Stimulated activated naive CD8-positive, alpha-beta T cell treated with anti-CD3 and anti-CD28 coated beads, Interleukin-15, Interleukin-2, amounts not matched to agents 100 ng/mL and 50 ng/mL, for 24 hours (primary cell): ENCODE data around the gene PTRH2.
A peak's percentile ranks its signal among the peaks of the same experiment; 100 is the strongest.
"Not testable (repeated sequence)": the region's sequence is repeated elsewhere in the genome, so short reads cannot be mapped to it uniquely, and the experiment has no call there.

Experiments
- H3K27ac Mint-ChIP-seq: one replicate; pipeline ENCODE4 v1.8.0; 2021; ENCODE audit warnings: mild to moderate bottlenecking, mixed read lengths
- H3K27me3 Mint-ChIP-seq: one replicate; pipeline ENCODE4 v1.8.0; 2021; ENCODE audit warnings: mixed read lengths
- H3K36me3 Mint-ChIP-seq: one replicate; pipeline ENCODE4 v1.8.0; 2021; ENCODE audit warnings: low read depth, mixed read lengths
- H3K4me1 Mint-ChIP-seq: one replicate; pipeline ENCODE4 v1.8.0; 2021; ENCODE audit warnings: low read depth, mixed read lengths
- H3K4me3 Mint-ChIP-seq: one replicate; pipeline ENCODE4 v1.8.0; 2021; ENCODE audit warnings: mild to moderate bottlenecking, mixed read lengths
- H3K9me3 Mint-ChIP-seq: one replicate; pipeline ENCODE4 v1.8.0; 2021; ENCODE audit warnings: mixed read lengths

The PTRH2 gene

DNA sequence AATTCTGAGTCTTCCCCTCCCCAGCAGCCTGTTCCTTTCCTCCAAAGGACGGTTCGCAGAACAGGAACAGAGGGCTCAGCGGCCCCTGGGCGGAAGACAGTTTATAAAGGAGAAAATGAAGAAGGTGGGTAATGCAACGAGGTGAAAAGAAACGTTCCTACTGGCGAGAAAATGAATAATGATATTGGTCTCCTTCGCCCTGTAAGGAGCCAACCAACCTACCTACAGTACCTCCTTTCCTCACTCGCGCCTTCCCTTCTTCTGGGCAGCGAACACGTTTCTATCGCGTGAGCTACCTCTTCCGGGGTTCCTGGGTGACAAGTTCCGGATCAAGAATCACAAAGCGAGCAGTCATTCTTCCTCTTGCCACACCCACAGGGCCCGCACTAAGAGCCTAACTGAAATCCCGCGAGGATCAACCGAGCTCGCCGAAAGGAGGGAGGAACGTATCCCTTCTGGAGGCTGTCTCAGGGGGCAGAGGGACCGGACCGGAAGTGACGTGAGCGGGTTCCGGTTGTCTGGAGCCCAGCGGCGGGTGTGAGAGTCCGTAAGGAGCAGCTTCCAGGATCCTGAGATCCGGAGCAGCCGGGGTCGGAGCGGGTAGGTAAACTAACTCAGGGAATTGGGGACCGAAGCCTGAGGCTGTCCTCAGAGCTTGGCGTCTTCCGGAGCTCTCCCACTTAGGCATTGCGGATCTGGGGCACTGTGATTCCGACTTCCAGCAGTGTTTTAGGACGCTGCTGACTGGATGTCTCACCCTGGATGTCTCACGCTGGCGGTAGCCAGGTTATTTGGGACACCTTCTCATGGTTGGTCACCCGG lies at the start of gene PTRH2, which contains the start of gene VMP1:
Gene PTRH2 (minus strand): TSS at position 282 of the 822 bp plus-strand sequence. CDS start 9,452 bp downstream, outside the sequence.
Gene VMP1 (plus strand): TSS at position 506 of the 822 bp plus-strand sequence. CDS start 23,793 bp downstream, outside the sequence.
- H3K4me3 Mint-ChIP-seq: peak within 1 kb of the TSS; percentile 96
- H3K9me3 Mint-ChIP-seq: no peaks in the 10 kb centered on the region
- no peaks in the 10 kb centered on the region for H3K27me3 Mint-ChIP-seq
- peaks cover 31% of the 10 kb centered on the region for H3K36me3 Mint-ChIP-seq
- H3K4me1 Mint-ChIP-seq: peaks cover 74% of the 10 kb centered on the region
- H3K27ac Mint-ChIP-seq: peak within 1 kb of the TSS; percentile 95

DNA sequence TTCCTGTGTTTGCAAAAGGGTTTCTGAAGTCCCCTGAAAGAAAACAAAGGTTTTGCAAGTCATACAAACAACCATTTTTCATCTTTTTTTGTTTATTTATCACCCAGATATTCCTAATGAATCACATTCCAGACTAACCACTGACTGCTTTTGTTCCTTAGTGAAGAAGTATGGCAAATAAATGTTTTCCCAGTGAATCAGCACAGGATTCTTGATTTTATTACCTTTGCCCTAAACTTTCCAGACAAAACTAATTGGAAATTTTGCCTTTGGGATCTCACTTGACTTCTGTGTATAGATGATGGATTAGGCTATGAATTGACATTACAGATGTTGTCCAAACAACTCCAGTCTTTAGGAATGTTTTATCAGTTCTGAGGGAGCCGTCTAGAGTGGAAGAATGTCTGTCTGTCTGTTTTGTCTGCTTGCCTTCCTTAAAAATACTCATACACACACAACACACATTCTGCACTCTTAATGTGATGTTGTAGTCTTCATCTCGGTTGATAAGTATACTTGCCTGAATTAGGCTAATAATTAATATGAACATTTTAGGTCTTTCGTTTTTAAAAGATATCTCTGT lies 49.1 kb upstream of the PTRH2 start:
- Mint-ChIP-seq H3K4me1 (peaks cover 88% of the 10 kb centered on the region), H3K27ac (peak overlapping the region; percentile 100), H3K36me3 (peaks cover 49% of the 10 kb centered on the region), H3K4me3 (peak overlapping the region; percentile 25), H3K27me3 (no peaks in the 10 kb centered on the region), H3K9me3 (no peaks in the 10 kb centered on the region)

DNA sequence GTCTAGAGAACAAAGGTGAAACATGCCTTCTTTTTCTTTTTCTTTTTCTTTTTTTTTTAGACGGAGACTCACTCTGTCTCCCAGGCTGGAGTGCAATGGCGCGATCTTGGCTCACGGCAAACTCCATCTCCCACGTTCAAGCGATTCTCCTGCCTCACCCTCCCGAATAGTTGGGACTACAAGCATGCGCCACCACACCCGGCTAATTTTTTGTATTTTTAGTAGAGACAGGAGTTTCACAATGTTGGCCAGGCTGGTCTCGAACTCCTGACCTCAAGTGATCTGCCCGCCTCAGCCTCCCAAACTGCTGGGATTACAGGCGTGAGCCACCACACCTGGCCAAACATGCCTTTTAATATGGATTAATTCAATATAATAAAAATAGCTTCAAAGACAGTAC lies 47.8 kb upstream of the PTRH2 start:
- H3K27me3 Mint-ChIP-seq, H3K9me3 Mint-ChIP-seq: not testable (repeated sequence)
- Mint-ChIP-seq H3K4me1 (peaks cover 80% of the 10 kb centered on the region), H3K27ac (peak overlapping the region; percentile 100), H3K36me3 (peaks cover 41% of the 10 kb centered on the region), H3K4me3 (peak overlapping the region; percentile 63)

DNA sequence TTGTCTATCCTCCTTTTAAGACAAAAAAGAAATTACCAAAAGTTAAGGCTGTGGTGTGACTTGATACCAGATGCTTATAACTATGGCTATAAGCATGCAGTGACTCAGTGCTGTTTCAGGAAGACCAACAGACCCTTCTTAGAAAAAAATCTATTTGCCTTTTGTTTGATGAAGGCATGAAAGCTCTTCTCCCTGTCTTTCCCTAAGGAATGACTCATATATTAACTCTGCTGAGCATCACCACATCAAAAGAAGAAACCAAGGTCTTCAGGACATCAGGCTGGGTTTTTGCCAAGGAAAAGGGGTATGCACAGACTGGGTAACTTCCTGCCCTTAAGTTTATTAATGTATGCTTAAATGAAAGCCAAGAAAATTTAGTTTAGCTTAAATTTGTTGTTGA lies 47.3 kb upstream of the PTRH2 start:
- H3K4me1 Mint-ChIP-seq: peaks cover 78% of the 10 kb centered on the region
- H3K27ac Mint-ChIP-seq: peak overlapping the region; percentile 100
- peak overlapping the region; percentile 63 for H3K4me3 Mint-ChIP-seq
- H3K27me3 Mint-ChIP-seq: no peaks in the 10 kb centered on the region
- peaks cover 35% of the 10 kb centered on the region for H3K36me3 Mint-ChIP-seq
- H3K9me3 Mint-ChIP-seq: no peaks in the 10 kb centered on the region

DNA sequence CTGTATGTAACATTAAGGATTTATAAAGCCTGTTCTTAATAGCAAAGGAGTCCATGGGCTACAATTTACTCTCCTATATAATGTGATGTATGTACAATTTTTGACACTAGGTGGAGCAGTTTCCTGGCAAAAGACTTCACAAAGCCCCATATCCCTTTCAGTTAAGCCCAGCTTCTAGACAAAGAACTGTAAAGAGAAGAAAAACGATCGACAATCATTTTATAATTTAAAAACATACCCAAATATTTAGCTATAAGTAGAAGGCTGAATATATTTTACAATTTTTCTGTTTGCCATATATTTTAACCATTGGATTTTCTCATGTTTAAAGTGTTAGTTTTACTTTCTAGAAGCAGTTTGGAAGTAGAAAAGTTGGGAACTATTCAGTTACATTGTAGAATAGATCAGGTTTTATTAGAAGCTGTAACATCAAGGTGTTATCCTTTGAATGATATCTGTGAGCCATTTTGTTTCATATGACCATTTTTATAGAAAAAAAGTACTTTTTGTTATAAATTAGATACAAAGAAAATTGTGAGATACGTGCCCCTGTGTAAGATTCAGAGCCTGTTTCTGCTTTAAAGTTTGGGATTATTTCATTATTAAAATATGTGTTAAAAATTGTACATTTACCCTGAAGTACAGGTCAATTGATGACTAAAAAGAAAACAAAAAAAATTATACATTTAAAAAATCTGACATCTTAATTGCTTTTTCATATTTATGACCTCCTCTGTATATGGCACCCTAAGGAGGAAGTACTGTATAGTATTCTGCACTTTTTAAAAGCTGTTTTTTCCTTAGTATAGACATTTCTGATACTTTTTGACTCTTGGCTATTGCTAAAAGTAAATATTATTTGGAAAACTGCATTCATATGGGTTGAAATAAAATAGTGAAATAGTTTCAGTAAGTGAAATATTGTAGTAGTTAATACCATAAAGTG lies 46.6 kb upstream of the PTRH2 start:
- Mint-ChIP-seq H3K27me3 (no peaks in the 10 kb centered on the region), H3K4me3 (peak overlapping the region; percentile 64), H3K4me1 (peaks cover 79% of the 10 kb centered on the region), H3K9me3 (no peaks in the 10 kb centered on the region), H3K27ac (peak overlapping the region; percentile 100), H3K36me3 (peaks cover 28% of the 10 kb centered on the region)

DNA sequence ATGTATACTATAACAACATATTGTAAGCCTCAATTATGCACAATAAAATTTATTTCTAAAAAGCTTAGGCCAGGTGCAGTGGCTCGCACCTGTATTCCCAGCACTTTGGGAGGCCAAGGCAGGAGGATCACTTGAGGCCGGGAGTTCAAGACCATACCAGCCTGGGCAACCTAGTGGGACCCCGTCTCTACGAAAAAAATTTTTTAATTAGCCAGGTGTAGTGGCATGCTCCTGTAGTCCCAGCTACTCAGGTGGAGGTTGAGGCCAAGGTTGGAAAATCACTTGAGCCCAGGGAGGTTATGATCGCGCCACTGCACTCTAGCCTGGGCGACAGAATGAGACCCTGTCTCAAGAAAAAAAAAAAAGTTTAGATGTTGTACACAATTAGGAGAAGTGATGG lies 45.7 kb upstream of the PTRH2 start:
- H3K9me3 Mint-ChIP-seq: no peaks in the 10 kb centered on the region
- H3K27me3 Mint-ChIP-seq: no peaks in the 10 kb centered on the region
- peak overlapping the region; percentile 100 for H3K27ac Mint-ChIP-seq
- peaks cover 74% of the 10 kb centered on the region for H3K4me1 Mint-ChIP-seq
- H3K4me3 Mint-ChIP-seq: no peak overlapping the region
- peaks cover 20% of the 10 kb centered on the region for H3K36me3 Mint-ChIP-seq

DNA sequence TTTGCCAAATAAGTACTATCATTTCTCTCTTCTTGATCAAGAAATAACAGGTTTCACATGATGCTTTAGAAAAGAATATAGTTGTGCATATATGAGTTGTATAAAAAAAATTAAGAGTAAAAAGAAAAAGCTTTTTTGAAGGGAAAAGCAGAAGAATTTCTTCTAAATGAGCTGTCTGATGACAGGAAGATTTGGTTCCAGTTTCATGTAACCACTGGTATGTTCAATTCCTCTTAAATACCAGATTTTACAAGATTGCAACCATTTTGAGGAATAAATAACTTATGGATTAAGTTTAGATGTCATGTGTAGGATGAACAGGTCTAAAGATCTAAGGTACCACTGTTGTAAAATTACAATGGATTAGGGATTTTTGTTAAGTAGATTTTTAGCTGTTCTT lies 45.2 kb upstream of the PTRH2 start:
- Mint-ChIP-seq H3K36me3 (peaks cover 16% of the 10 kb centered on the region), H3K4me3 (no peak overlapping the region), H3K27ac (peak overlapping the region; percentile 100), H3K9me3 (no peaks in the 10 kb centered on the region), H3K4me1 (peaks cover 70% of the 10 kb centered on the region), H3K27me3 (no peaks in the 10 kb centered on the region)

DNA sequence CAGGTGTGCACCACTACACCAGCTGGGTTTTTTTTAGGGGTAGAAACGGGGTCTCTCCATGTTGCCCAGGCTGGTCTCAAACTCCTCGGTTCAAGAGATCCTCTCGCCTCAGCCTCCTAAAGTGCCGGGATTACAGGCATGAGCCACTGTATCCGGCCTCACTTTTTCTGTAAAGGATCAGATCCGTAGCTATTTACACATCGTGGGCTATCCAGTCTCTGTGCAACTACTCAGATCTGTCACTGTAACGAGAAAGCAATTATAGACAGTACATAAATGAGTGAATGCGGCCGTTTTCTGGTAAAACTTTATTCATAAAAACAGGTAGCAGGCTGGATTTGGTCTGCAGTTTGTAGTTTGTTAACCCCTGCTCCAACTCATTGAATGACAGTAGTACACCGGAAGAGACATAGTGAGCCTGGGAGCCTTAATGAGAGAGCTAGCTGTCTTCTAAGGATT lies 44.8 kb upstream of the PTRH2 start:
- peak overlapping the region; percentile 100 for H3K27ac Mint-ChIP-seq
- H3K4me3 Mint-ChIP-seq: peak overlapping the region; percentile 39
- H3K27me3 Mint-ChIP-seq: no peaks in the 10 kb centered on the region
- H3K9me3 Mint-ChIP-seq: no peaks in the 10 kb centered on the region
- H3K4me1 Mint-ChIP-seq: peaks cover 68% of the 10 kb centered on the region
- peaks cover 15% of the 10 kb centered on the region for H3K36me3 Mint-ChIP-seq

DNA sequence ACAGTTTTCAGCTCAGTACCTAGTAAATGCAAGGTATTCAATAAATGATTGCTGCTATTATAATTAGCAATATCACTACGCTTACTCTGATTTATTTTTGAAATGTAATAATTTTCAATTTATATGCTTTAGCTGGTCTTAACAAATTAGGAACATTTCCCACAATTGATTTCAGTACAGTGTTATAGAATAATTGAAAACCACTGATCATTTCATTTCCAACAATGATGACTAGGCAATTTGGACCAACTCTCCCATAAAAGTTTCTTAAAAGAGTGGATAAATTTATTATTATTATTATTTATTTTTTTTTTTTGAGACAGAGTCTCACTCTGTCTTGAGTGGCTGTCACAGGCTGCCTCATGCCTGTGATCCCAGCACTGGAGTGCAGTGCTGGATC lies 41.4 kb upstream of the PTRH2 start:
- Mint-ChIP-seq H3K9me3 (no peaks in the 10 kb centered on the region), H3K27me3 (no peaks in the 10 kb centered on the region), H3K36me3 (peaks cover 4% of the 10 kb centered on the region), H3K27ac (no peak overlapping the region), H3K4me1 (peaks cover 42% of the 10 kb centered on the region), H3K4me3 (no peak overlapping the region)

DNA sequence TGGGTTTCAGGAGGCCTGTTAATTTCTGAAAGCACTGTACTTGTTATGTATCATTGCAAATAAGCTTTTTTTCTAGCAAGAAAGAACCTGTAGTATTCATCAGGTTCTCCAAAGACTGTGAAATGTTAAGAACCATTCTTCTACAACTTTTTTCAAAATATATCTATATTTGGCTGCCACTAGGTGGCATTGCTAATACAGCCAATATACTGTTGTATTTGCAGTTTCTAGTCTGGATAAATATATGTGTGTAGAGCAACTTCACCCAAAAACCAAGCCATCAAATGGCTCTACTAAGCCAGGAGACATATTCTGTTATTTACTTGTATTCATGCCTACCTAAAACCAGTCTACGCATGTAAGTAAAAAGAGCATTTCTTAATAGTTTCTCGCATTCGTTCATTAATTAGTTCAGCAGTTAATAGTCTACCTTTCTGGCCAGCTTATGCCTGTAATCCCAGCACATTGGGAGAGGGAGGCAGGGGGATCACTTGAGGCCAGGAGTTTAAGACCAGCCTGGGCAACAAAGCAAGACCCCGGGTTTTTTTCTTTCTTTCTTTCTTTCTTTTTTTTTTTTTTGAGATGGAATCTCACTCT lies 39.7 kb upstream of the PTRH2 start:
- peak overlapping the region; percentile 2 for H3K27ac Mint-ChIP-seq
- H3K4me1 Mint-ChIP-seq: peaks cover 26% of the 10 kb centered on the region
- H3K36me3 Mint-ChIP-seq: peaks cover 15% of the 10 kb centered on the region
- H3K4me3 Mint-ChIP-seq: no peak overlapping the region
- peaks cover 5% of the 10 kb centered on the region for H3K9me3 Mint-ChIP-seq
- H3K27me3 Mint-ChIP-seq: no peaks in the 10 kb centered on the region

DNA sequence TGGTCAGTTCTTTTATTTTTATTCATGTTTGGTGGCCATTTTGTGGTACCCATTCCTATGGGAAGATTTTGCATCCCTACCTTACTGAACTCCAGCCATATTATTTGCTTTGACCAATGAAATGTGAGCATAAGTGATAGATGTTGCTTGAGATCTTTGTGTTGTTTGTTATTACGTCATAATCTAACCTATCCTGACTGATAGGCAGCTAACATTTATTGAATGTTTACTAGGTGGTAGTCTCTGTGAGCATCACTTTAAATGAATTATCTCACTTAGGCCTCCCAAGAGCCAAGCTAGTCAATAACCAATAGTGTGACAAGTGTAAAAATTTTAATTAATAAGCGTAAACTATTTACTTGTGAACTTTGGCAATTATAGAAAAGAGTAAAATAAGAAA lies 37.8 kb upstream of the PTRH2 start:
- H3K4me3 Mint-ChIP-seq: no peak overlapping the region
- peaks cover 16% of the 10 kb centered on the region for H3K4me1 Mint-ChIP-seq
- H3K9me3 Mint-ChIP-seq: peaks cover 5% of the 10 kb centered on the region
- H3K27ac Mint-ChIP-seq: no peak overlapping the region
- no peaks in the 10 kb centered on the region for H3K27me3 Mint-ChIP-seq
- peaks cover 29% of the 10 kb centered on the region for H3K36me3 Mint-ChIP-seq

DNA sequence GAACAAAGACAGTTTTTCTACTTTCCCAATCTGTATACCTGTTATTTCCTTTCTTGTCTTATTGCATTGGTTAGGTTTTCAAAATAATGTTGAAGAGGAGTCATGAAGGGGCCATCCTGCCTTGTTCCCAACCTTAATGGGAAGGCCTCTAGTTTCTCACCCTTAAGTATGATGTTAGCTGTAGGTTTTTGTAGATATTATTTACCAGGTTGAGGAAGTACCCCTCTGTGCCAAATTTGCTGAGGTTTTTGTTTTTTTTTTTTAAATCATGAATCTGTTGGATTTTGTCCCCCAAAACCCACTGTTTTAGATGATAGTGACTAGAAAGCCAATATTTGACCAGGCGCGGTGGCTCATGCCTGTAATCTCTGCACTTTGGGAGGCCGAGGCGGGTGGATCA lies 36.6 kb upstream of the PTRH2 start:
- Mint-ChIP-seq H3K27me3 (no peaks in the 10 kb centered on the region), H3K4me3 (no peak overlapping the region), H3K4me1 (peaks cover 9% of the 10 kb centered on the region), H3K9me3 (peaks cover 5% of the 10 kb centered on the region), H3K36me3 (peaks cover 34% of the 10 kb centered on the region), H3K27ac (no peak overlapping the region)

DNA sequence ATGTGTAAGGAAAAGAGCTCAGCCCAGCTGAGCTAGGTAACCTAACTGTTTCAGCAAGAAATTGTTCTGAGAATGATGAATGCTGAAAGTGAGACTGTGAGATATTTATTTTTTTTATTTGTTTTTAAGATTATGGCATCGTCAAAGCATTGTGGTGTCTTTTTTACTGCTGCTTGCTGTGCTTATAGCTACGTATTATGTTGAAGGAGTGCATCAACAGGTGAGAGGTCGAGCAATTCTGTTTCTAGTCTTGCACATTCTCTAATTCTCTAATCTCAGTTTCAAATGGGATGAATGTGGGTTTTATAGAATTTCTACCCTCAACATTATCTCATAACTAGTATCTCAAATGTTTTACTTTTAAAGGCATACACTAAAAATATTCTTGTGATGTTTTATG lies 30.1 kb upstream of the PTRH2 start:
- Mint-ChIP-seq H3K27me3 (no peaks in the 10 kb centered on the region), H3K9me3 (no peaks in the 10 kb centered on the region)

DNA sequence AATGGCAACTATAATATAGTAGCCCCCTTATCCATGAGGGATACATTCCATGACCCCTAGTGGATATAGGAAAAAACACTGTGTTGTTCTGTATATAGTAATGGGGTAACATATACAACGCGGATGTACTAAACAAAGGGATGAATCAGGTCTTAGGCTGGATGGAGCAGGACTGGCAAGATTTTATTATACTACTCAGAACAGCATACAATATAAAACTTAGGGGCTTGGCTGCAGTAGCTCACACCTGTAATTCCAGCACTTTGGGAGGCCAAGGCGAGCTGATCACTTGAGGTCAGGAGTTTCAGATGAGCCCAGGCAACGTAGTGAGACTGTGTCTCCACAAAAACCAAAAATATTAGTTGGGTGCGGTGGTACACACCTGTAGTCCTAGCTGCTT lies 27.0 kb upstream of the PTRH2 start:
- H3K27me3 Mint-ChIP-seq: no peaks in the 10 kb centered on the region
- H3K9me3 Mint-ChIP-seq: no peaks in the 10 kb centered on the region
- peaks cover 34% of the 10 kb centered on the region for H3K36me3 Mint-ChIP-seq
- H3K27ac Mint-ChIP-seq: no peak overlapping the region
- no peak overlapping the region for H3K4me3 Mint-ChIP-seq
- peaks cover 7% of the 10 kb centered on the region for H3K4me1 Mint-ChIP-seq

More for the DNA sequence above, 30.1 kb upstream of the PTRH2 start:
- Mint-ChIP-seq H3K27ac (no peak overlapping the region), H3K36me3 (peaks cover 51% of the 10 kb centered on the region), H3K4me1 (no peaks in the 10 kb centered on the region), H3K4me3 (no peak overlapping the region)
